Skeletal muscle cell (primary cell): ENCODE results near the gene ARHGDIB.
A peak's percentile ranks its signal among the peaks of the same experiment; 100 is the strongest.

ENCODE experiments used
- DNase-seq: peaks from one replicate; pipeline ENCODE4 v3.0.0-alpha.2; 2010; ENCODE audit warnings: low read depth
- H3K4me3 ChIP-seq: 2 replicates; pipeline ENCODE4 v1.5.1; 2011; ENCODE audit warnings: low read depth, mild to moderate bottlenecking, control low read depth, low read length, moderate library complexity

The ARHGDIB gene

DNA sequence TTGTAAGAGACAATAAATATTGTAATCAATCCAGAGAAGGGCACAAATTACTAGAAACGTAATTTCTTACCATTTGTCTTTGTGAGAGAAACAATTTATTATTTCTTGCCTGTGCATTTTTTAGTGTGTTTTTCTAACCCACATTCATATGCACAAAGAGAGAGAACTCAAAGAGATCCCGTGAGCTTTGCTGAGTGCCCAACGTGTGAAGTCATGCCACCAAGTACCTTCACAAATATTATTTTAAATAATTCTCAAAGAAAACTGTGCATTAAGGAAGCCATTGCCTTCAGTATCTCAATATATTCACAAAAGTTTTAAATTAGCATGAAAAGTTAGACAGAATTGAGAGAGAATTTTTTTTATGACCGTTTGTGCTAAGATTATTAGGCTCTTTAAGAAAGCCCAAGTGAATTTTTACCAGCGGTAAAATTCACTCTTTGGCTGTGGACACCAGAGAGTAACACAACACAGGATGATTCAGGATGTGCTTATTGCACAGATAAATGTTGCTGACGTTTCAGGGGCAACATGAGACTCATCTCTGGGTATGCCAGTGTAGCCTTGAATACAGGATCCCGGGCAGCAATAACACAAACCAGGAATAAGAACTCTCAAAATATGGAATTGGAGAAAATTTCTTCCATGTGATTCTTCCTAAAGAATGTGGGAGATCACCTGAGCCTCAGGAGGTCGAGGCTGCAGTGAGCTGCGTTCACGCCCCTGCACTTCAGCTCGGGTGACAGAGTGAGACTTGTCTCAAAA lies 2.9 kb downstream of the ARHGDIB start:
- no peak for DNase-seq

DNA sequence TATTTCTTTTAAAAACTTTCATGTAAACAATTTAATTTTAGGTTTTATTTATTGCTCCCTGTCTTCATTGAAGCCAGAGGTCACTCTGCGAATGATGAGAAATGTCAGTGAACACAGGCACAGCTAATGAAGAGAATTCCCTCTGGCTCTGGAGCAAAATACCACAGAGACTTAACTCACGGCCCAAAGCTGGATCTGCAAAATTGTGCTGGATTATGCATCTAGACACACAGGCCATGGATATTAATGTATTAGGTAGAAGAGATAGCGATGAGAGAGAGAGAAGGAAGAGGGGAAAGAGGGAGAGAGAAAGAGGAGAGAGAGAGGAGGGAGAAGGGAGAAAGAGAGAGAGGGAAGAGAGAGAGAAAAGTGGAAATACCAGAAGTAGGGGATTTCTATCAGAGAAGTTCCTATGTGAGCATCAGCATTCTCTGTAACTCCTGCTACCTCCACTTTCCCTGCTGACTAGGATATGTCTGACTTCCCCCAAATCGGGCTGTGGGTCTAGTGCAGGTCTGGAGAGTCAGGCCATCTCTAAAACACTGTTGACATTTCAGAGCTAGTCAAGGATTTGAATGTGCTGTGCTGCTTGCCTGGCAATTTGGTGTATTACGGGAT lies 3.7 kb downstream of the ARHGDIB start:
- no peak for DNase-seq
- H3K4me3 ChIP-seq = no peak overlapping the region

More for the DNA sequence above, 2.9 kb downstream of the ARHGDIB start:
- no peak overlapping the region for H3K4me3 ChIP-seq

DNA sequence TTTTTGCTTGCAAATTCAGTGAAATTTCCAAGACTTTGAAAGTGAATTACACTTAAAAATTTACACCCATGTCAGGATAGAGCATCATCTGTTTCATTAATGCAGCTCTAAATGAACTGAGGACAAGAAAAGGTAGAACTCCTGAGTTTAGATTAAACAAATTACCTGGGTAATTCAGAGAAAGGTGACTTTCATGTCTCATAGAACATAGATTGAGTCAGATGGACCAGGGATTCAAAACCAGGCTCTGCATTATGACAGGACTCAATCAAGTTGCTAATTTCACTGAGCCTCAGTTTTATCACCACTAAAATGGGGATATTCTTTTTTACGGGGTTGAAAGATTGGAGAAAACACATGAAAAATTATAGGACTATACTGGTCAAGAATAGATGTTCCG lies 4.5 kb downstream of the ARHGDIB start:
- DNase-seq = no peak
- no peak overlapping the region for H3K4me3 ChIP-seq

DNA sequence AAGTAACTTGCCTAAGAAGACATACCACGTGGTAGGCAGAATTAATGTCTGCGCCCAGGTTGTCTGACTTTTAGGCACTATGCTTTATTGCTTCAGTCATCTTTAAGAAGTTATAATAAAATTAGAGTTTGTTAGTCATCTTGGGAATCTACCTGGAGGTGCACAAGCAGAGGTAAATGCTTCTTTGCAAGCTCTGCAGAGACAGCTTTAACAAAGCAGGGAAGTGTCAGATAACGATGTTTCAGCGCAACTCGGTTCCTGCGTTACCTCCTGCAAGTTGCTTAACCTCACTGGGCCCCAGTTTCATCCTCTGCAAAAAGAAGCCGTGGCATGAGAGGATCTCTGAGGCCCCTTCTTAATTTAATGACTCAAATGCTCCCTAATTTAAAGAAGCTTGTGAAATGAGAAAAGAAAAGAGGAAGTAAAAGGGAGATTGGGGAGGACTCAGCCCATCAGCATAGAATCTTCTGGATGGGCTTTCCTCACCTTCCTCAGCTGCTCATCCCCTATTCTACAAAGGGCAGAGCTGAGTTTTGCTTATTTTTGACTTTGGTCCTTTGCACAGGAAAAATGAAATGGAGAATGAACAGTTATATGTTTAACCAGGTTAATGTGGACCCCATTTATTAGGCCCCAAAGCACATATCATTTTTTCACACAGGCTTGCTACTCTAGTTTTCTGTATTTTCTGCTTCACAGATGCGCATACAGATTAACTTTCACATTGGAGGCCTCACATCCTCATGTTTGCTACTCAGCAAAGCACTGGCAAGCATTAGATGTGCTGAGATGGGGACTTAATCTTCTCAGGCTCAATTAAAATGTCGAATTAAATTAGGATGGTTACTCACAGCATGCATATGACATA lies 5.1 kb downstream of the ARHGDIB start:
- DNase-seq = no peak
- no peak overlapping the region for H3K4me3 ChIP-seq

DNA sequence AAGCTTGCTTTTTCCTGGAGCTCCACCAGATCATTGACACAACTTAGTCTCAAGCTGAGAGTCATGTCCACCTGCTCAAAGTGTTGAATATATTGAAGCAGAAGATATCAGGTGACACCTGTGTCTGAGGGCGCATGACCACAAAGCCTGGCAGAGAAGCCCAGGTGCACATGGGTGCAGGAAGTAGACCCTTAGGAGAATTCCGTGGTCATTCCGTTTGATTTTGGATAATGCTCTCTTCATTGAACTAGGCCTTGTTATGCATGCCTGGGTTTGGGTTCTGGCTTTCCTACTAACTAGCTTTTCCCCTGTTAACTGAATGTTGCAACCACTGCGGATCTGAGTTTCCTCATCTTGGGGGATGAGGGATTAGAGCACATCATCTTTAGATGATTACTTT lies 7.1 kb downstream of the ARHGDIB start:
- no peak for DNase-seq
- H3K4me3 ChIP-seq = no peak overlapping the region

DNA sequence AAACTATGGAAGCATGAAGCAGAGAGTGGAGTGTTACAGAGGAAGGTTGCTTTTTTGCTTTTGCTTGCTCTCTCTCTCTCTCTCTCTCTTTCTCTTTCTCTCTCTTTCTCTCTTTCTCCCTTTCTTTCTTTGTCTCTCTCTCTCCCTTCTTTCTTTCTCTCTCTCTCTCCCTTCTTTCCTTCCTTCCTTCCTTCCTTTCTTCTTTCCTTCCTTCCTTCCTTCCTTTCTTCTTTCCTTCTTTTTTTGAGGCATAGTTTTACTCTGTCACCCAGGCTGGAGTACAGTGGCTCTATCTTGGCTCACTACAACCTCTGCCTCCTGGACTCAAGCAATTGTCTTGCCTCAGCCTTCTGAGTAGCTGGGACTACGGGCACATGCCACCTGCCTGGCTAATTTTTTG lies 7.6 kb downstream of the ARHGDIB start:
- H3K4me3 ChIP-seq = no peak overlapping the region
- DNase-seq = no peak

DNA sequence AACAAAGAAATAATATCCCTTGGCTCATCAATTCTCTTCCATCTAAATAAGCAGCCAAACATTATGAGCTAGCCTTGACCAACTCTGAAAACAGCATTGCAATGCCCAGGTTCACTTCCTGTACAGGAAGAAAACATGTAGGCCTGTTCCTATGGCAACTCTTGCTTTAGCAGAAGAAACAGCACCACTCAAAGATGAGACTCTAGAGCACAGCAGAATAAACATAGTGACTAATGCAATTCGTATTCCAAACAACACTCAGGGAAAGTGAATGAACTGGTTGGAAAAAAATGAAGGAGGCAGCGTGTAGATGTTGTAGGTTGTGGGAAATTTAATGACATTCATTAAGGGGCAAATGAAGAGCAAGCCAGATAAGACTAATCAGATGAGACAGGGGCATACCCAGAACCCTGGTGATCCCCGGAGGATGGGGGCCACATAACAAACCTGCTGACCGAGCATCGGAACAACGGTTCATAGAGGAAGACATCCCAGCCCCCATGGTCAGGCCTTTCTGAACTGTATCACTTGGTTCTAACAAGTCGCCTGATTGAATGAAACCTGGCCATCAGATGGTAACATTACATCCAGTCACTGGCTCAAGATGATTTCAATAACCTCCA lies 9.0 kb downstream of the ARHGDIB start:
- peak; percentile 87 for DNase-seq
- H3K4me3 ChIP-seq = no peak overlapping the region

DNA sequence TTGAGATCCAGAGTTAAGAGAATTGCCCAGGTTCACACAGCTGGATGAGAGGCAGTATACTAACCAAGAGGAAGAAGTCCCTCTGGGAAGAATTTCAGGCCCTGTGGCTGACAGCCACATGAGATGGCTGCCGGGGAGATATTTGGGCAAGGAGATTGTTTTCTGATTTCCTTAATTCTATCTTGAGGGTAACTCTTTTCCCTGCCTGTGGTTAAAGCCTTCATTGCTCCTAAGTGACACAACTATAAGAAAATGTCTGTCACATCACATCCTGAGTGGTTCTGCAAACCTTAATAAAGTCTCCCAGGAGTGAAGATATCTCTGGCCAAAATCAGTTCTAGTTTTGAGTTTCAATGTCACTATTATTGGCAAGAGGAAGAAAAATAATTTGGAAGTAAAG lies 9.6 kb downstream of the ARHGDIB start:
- H3K4me3 ChIP-seq = no peak overlapping the region
- DNase-seq = no peak

DNA sequence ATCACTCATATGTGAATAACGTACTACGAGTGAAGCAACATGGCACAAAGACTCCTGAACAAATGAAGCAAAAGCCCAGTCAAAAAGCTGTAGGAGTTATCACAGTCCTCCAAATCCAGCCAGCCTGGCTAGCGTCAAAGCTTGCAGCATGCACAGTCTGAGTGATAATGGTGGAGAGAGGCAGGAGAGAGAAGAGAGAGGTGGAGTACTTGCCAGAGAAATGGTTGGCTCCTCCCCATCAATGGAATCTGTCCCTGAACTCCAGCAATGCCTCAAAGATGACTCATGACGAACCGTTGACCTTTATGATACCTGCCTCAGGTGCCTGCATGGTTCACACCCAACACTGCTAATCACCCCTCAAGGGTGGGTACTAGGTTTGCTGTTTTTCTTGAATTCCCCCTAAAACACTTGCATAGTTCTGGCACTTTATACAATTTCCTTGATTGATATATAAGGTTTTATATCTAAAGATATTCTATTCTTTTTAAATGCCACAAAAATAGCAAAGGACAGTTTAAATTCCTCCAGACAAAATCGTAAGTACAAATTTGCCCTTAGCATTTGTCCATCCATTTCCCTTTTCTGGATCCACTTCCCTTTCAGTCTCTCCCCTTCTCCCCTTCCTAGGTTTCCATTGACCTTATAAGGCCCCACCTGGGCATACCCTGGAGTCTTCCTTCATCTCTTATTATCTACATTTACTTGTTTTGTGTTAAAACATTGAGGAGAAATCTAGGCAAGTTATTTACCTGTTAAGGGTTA lies 10.2 kb downstream of the ARHGDIB start:
- DNase-seq = no peak
- no peak overlapping the region for H3K4me3 ChIP-seq

DNA sequence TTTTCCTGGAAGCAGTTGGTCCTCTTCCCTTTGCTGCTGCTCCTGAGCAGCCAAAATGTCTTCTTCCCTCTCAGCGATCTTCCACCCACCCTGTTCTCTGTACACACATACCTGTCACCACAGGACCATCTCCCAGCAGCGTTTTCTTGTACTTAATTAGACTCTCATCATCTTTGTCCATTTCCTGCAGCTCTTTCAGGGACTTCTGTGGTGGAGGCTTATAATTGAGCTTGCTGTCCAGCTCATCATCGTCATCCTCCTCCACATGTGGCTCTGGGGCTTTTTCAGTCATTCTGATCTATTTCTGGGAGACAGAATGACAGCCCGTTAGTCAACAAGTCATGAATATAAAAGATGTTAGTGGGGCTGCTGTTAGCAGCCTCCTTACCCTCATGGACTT lies 11.0 kb downstream of the ARHGDIB start:
- H3K4me3 ChIP-seq = no peak overlapping the region
- no peak for DNase-seq

DNA sequence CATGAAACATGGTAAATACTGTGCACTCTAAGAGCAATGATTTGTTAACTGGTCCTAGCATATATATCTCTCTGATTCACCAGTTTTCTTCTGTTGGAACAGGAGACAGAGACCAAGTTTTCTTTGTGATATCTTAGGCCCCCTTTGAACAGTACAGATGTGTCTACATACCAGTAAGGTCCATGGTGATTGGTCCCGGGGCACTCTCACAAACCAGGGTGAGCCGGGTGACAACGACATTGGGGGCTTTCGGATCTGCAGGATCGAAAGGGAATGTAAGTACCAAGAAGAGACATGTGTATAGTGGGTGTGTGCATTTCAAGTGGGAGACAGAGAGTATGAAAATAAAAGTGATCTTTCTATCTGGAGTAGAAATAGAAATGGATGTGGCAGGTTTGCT lies 11.8 kb downstream of the ARHGDIB start:
- H3K4me3 ChIP-seq = no peak overlapping the region
- DNase-seq = no peak

DNA sequence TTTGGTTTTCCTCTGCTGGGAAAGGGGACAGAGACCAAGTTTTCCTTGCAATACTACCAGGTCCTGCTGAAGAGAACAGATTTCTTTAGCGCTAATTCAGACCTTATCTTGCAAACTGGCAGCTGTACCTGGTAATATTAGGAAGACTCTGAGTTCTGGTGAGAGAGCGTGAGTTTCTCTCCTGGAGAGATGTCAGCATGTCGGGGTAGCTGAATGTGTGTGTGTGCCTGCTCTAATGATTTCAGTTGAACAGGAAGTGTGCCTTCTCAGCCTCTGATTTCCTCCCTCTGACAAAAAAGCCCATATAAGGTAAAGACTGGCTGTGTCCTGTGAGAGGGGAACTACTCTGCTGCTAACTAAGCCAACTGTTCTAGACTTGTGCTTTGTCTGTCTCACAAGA lies 12.7 kb downstream of the ARHGDIB start:
- peak; percentile 71 for DNase-seq
- no peak overlapping the region for H3K4me3 ChIP-seq

DNA sequence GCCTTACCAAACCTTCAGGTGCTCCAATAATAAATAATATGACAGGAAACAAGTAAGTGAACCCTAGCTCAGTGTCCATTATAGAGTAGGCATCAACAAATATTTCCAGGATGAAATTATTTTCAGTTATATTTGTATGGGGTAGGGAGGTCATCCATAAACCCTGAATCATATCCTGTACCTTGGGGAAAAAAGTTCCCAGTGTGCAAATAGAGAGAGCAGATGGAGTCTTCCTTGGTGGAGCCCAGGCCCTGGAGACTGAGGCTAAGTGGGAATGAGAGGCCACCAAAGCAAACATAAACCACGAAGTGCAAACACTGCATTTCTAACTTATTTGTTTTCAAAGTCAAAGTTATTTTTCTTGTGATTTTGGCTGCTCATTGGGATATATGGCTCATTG lies 14.5 kb downstream of the ARHGDIB start:
- DNase-seq = no peak

DNA sequence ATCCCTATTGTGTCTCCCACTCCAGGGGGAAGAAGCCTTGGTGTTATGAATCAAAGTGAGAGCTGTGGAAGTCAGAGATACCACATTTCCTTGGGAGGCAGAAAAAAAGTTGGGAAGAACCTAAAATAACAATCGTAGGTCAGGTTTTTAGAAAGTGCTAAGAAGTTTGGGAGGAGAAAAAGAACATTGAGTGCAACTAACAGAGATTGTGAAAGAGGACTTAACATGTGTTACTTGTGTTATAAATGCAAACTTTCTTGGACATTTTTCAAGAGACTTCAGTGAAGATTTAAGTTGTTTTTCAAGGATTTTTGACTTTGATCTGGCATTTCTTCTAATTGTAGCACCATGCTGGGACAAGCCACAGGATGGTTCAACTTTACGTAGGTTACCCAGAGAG lies 15.2 kb downstream of the ARHGDIB start:
- no peak overlapping the region for H3K4me3 ChIP-seq
- DNase-seq = peak; percentile 49

More for the DNA sequence above, 14.5 kb downstream of the ARHGDIB start:
- no peak overlapping the region for H3K4me3 ChIP-seq

DNA sequence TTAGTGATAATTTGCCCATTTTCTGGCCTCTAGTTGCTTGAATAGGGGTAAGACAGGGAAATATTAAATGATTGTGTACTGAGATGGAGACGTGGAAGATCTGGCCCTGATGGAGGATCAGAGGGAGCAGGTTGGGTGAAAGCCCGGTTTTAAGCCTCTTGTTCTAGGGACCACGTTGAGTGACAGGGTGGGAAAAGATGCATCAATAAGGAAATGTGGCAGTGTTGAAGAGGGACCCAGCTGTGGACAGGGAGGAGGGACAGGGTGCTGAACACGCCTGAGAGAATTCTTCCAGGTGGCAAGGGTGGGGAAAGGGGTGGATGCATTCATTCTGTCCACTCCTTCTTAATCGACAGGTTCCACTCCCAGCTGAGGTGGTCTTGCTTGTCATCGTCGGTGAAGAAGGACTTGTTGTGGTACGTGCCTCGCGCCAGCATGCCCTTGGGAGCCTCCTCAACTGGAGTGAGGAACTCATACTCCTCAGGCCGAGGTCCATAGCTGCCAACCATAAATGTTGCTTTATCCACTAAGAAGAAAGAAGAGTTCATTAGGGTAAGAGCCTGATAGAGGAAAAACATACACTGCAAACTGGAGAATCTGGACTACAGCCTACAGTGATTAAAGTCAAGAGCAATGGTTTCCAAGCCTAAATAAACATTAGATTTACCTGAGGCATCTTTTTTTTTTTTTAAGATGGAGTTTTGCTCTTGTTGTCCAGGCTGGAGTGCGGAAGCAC lies 19.0 kb downstream of the ARHGDIB start:
- H3K4me3 ChIP-seq = no peak overlapping the region
- no peak for DNase-seq

DNA sequence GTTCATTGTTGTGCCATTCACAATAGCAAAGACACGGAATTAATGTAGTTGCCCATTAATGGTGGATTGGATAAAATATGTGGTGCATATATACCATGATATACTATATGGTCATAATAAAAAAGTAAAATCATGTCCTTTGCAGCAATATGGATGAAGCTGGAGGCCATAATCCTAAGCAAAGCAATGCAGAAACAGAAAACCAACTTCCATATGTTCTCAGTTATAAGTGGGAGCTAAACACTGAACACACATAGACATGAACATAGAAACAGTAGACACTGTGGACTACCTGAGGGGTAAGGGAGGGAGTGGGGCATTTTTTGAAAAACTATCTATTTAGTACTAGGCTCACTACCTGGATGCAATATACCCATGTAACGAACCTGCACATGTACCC lies 20.0 kb downstream of the ARHGDIB start:
- H3K4me3 ChIP-seq = no peak overlapping the region
- no peak for DNase-seq

DNA sequence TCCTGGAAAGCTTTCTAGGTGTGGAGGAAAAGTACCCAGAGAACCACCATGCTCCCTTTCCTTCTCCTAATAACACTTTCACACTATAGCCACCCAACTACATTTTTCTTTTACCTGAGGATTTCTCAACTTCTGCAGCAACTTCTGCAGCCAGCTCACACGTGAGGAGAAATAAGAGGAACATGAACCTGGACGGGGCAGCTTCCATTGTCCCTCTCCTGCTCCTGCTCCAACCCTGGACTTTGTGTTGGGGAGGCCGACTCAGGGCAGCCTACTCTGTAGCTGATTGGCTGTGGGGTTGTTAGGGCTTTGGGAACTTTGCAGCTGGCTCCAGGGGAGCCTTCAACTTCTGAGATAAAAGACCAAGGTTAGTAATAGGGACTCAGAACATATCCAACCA lies 23.1 kb downstream of the ARHGDIB start, which contains the start of gene ERP27:
TSS of gene ERP27 (minus strand) at position 237 of the 400 bp plus-strand sequence. CDS start at position 208, 29 bp downstream.
- no peak for DNase-seq
- H3K4me3 ChIP-seq = no peak within 1 kb of the TSS

DNA sequence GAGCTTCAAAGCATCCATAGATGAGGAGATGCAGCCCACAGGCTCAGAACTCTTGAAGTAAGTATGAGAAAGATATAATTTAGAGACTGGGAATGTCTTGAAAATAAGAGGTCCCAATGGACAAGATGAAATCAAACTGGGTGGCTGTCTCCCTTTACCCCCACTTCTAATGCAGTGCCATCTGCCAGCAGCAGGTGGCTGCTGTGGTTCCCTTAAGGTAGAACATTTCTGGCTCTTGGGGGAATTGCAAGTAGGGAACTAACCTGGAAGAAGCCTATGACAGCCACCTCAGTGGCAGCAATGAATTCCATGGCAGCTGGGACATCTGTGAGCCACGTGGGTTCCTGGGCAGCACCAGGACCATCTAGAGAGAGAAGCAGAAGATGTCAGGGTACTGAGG lies 23.7 kb downstream of the ARHGDIB start:
- H3K4me3 ChIP-seq = no peak overlapping the region
- DNase-seq = no peak
